Parathyroid adenoma (tissue), 2 donors: Measurements from ENCODE around the gene KRTAP2-4.
"Not testable (repeated sequence)": the region's sequence is repeated elsewhere in the genome, so short reads cannot be mapped to it uniquely, and the experiment has no call there.

Source experiments
- H2AFZ ChIP-seq: fragments of 300-600 bp; sonication (generic); one replicate; pipeline ENCODE4 v1.7.0; 2017; ENCODE audit warnings: antibody characterized with exemption, mild to moderate bottlenecking
- H3K27ac ChIP-seq: fragments of 300-600 bp; sonication (generic); one replicate; pipeline ENCODE4 v1.7.0; 2017
- H3K27me3 ChIP-seq: fragments of 300-600 bp; sonication (generic); one replicate; pipeline ENCODE4 v1.7.0; 2017; ENCODE audit warnings: low read length; ENCODE audit not compliant: control insufficient read depth, insufficient read depth
- H3K36me3 ChIP-seq: fragments of 300-600 bp; sonication (generic); one replicate; pipeline ENCODE4 v1.7.0; 2017; ENCODE audit warnings: low read length; ENCODE audit not compliant: control insufficient read depth, insufficient read depth
- H3K4me1 ChIP-seq: fragments of 300-600 bp; sonication (generic); one replicate; pipeline ENCODE4 v1.7.0; 2017; ENCODE audit warnings: control low read depth
- H3K4me2 ChIP-seq: fragments of 300-600 bp; sonication (generic); one replicate; pipeline ENCODE4 v1.7.0; 2017; ENCODE audit warnings: low read length
- H3K4me3 ChIP-seq: fragments of 300-600 bp; sonication (generic); one replicate; pipeline ENCODE4 v1.7.0; 2017; ENCODE audit warnings: low read depth, low read length
- H3K79me2 ChIP-seq: fragments of 300-600 bp; sonication (generic); one replicate; pipeline ENCODE4 v1.7.0; 2017; ENCODE audit warnings: control low read depth
- H3K9ac ChIP-seq: fragments of 300-600 bp; sonication (generic); one replicate; pipeline ENCODE4 v1.7.0; 2017; ENCODE audit warnings: mild to moderate bottlenecking
- H3K9me3 ChIP-seq: fragments of 300-600 bp; sonication (generic); one replicate; pipeline ENCODE4 v1.7.0; 2017; ENCODE audit warnings: low read length; ENCODE audit not compliant: control insufficient read depth
- TF ChIP-seq, protein P1 (sequence below): fragments of 300-600 bp; sonication (generic); IDR thresholded peaks from one replicate; pipeline ENCODE4 v1.7.0; 2017; ENCODE audit warnings: antibody characterized with exemption, mild to moderate bottlenecking
- donor health status: primary hyperparathyroidism.

KRTAP2-4 gene

DNA sequence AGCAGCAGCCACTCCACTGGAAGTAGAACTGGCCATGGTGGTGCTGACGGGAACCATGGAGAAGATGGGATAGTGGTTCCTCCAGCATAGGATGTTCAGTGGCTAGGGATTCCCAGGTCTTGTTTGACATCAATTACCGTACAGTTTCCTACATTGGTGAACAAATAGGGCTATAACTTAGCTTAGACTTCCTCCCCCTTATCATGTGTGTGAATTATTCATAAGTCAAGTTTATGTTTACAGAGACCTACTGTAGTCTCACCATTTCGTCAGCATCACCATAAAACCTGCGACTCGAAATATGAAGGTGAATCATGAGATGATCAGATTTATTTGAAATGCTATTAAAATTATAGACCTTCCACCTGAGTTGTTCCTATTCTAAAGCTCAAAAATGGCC lies 6.9 kb downstream of the KRTAP2-4 start:
- Histone ChIP-seq H3K4me1 (no peaks in the 10 kb centered on the region), H3K4me3 (no peak overlapping the region), H3K27me3 (no peaks in the 10 kb centered on the region), H2AFZ (no peak overlapping the region), H3K9me3 (no peaks in the 10 kb centered on the region), H3K27ac (no peak overlapping the region), H3K36me3 (no peaks in the 10 kb centered on the region), H3K4me2 (no peak overlapping the region), H3K79me2 (no peaks in the 10 kb centered on the region), H3K9ac (no peak overlapping the region)
- TF ChIP-seq, protein P1, sequence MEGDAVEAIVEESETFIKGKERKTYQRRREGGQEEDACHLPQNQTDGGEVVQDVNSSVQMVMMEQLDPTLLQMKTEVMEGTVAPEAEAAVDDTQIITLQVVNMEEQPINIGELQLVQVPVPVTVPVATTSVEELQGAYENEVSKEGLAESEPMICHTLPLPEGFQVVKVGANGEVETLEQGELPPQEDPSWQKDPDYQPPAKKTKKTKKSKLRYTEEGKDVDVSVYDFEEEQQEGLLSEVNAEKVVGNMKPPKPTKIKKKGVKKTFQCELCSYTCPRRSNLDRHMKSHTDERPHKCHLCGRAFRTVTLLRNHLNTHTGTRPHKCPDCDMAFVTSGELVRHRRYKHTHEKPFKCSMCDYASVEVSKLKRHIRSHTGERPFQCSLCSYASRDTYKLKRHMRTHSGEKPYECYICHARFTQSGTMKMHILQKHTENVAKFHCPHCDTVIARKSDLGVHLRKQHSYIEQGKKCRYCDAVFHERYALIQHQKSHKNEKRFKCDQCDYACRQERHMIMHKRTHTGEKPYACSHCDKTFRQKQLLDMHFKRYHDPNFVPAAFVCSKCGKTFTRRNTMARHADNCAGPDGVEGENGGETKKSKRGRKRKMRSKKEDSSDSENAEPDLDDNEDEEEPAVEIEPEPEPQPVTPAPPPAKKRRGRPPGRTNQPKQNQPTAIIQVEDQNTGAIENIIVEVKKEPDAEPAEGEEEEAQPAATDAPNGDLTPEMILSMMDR, result no peak

- Histone ChIP-seq H3K4me2 (no peak overlapping the region), H3K4me3 (no peak overlapping the region), H3K27me3 (no peaks in the 10 kb centered on the region), H3K9me3 (no peaks in the 10 kb centered on the region), H3K79me2 (no peaks in the 10 kb centered on the region), H3K36me3 (no peaks in the 10 kb centered on the region), H3K4me1 (no peaks in the 10 kb centered on the region), H3K9ac (no peak overlapping the region), H3K27ac (no peak overlapping the region), H2AFZ (no peak overlapping the region)
- TF ChIP-seq, protein P1, result no peak
Measured at GRCh38 chr17:41057547-41057946, 8.1 kb downstream of the KRTAP2-4 start.

- not testable (repeated sequence) for H3K4me1 ChIP-seq, H3K27ac ChIP-seq, H3K27me3 ChIP-seq, H3K4me3 ChIP-seq, H2AFZ ChIP-seq, H3K36me3 ChIP-seq, H3K79me2 ChIP-seq, H3K9ac ChIP-seq, H3K9me3 ChIP-seq, H3K4me2 ChIP-seq
Measured at GRCh38 chr17:41055130-41055529, 10.5 kb downstream of the KRTAP2-4 start, which contains the start of gene KRTAP2-2. Gene KRTAP2-2, minus strand, starts transcription at chr17:41055230. Its CDS starts 19 bp downstream, at chr17:41055211.

- H3K4me2 ChIP-seq, H3K27me3 ChIP-seq, H3K27ac ChIP-seq, H3K4me1 ChIP-seq, H3K4me3 ChIP-seq, H3K9me3 ChIP-seq, H3K79me2 ChIP-seq, H3K36me3 ChIP-seq, H2AFZ ChIP-seq, H3K9ac ChIP-seq: not testable (repeated sequence)
Measured at GRCh38 chr17:41054556-41054955, 11.1 kb downstream of the KRTAP2-4 start.

DNA sequence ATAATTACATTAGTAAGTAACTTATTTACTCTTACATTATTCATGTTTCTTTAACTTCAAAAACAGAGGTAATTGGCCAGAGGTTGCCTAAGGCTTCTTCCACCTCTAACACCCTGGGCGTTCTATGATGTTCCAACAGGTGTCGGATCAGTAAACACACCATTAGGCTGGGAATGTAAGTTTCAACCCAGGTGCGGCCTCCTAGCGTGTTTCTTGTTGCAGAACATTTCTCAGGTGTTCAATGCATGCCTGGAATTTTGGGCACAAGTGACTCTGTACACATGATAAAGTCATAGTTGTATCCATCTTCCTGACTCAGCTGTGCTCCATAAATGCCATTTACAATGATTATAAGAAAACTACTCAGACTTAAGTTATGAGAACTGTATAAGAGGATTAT lies 11.7 kb downstream of the KRTAP2-4 start:
- Histone ChIP-seq H3K36me3 (no peaks in the 10 kb centered on the region), H3K4me3 (no peak overlapping the region), H3K9me3 (no peaks in the 10 kb centered on the region), H3K27ac (no peak overlapping the region), H3K79me2 (no peaks in the 10 kb centered on the region), H3K27me3 (peaks cover 2% of the 10 kb centered on the region), H3K4me2 (no peak overlapping the region), H3K9ac (no peak overlapping the region), H3K4me1 (no peaks in the 10 kb centered on the region), H2AFZ (no peak overlapping the region)
- TF ChIP-seq, protein P1, result no peak

DNA sequence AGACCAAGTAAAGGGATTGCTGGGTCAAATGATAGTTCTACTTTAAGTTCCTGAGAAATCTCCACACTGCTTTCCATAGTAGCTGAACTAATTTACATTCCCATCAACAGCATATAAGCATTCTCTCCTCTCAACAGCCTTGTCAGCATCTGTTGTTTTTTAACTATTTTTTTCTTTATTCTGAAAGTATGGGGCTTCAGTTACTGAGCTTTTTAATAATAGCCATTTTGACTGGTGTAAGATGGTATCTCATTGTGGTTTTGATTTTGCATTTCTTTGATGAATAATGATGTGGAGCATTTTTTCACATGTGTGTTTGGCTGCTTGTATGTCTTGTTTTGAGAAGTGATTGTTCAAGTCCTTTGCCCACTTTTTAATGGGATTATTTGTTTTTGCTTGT lies 13.1 kb downstream of the KRTAP2-4 start:
- Histone ChIP-seq H3K4me2 (no peak overlapping the region), H3K27me3 (peaks cover 4% of the 10 kb centered on the region), H3K4me1 (no peaks in the 10 kb centered on the region), H3K9ac (no peak overlapping the region), H3K9me3 (no peaks in the 10 kb centered on the region), H3K27ac (no peak overlapping the region), H3K4me3 (no peak overlapping the region), H3K79me2 (no peaks in the 10 kb centered on the region), H3K36me3 (no peaks in the 10 kb centered on the region), H2AFZ (no peak overlapping the region)
- TF ChIP-seq, protein P1, result no peak
